Astrocyte (in vitro differentiated cells and primary cell): ENCODE data around the gene MAS1L.

ENCODE experiments used
- EZH2 ChIP-seq: IDR thresholded peaks from 2 replicates; pipeline ENCODE4 v1.6.1; 2012; ENCODE audit warnings: mild to moderate bottlenecking, low read length, inconsistent platforms; ENCODE audit not compliant: insufficient read depth
- TF ChIP-seq, protein P1 (sequence below): IDR thresholded peaks from 2 replicates; pipeline ENCODE4 v1.5.1; 2011; ENCODE audit warnings: low read depth, mild to moderate bottlenecking, inconsistent platforms, low read length, moderate library complexity; ENCODE audit not compliant: insufficient read depth

GRCh38 chr6:29510746-29511300 is 23.1 kb upstream of the MAS1L start:
- TF ChIP-seq, protein P1, sequence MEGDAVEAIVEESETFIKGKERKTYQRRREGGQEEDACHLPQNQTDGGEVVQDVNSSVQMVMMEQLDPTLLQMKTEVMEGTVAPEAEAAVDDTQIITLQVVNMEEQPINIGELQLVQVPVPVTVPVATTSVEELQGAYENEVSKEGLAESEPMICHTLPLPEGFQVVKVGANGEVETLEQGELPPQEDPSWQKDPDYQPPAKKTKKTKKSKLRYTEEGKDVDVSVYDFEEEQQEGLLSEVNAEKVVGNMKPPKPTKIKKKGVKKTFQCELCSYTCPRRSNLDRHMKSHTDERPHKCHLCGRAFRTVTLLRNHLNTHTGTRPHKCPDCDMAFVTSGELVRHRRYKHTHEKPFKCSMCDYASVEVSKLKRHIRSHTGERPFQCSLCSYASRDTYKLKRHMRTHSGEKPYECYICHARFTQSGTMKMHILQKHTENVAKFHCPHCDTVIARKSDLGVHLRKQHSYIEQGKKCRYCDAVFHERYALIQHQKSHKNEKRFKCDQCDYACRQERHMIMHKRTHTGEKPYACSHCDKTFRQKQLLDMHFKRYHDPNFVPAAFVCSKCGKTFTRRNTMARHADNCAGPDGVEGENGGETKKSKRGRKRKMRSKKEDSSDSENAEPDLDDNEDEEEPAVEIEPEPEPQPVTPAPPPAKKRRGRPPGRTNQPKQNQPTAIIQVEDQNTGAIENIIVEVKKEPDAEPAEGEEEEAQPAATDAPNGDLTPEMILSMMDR: no peak
- TF ChIP-seq EZH2: no peak
